Endodermal cell (in vitro differentiated cells): Measurements from ENCODE around the gene NDUFS6. TPM values are rescaled to one million over a fixed set of nuclear protein-coding genes. Genes with fewer than 3 reads are reported as not detected.

Experiments used
- DNase-seq: peaks from one replicate; pipeline ENCODE4 v3.0.0-alpha.2; 2017
- H3K27ac ChIP-seq: 2 replicates; pipeline ENCODE4 v1.5.1; 2013; ENCODE audit warnings: mild to moderate bottlenecking, low read depth, low read length, moderate library complexity
- H3K27me3 ChIP-seq: 2 replicates; pipeline ENCODE4 v1.6.1; 2013; ENCODE audit warnings: mild to moderate bottlenecking, low read length, moderate library complexity; ENCODE audit not compliant: insufficient read depth, control insufficient read depth, poor library complexity, severe bottlenecking
- H3K36me3 ChIP-seq: 2 replicates; pipeline ENCODE4 v1.7.0; 2013; ENCODE audit warnings: mild to moderate bottlenecking, low read length, moderate library complexity; ENCODE audit not compliant: control insufficient read depth, insufficient read depth
- H3K4me1 ChIP-seq: one replicate; pipeline ENCODE4 v1.7.0; 2013; ENCODE audit warnings: low read length; ENCODE audit not compliant: control insufficient read depth, insufficient read depth
- H3K4me3 ChIP-seq: 2 replicates; pipeline ENCODE4 v1.5.1; 2013; ENCODE audit warnings: mild to moderate bottlenecking, low read length, moderate library complexity
- H3K9ac ChIP-seq: 2 replicates; pipeline ENCODE4 v1.6.1; 2013; ENCODE audit warnings: mild to moderate bottlenecking, low read length, moderate library complexity; ENCODE audit not compliant: poor library complexity, severe bottlenecking; ENCODE audit errors: extremely low read depth
- H3K9me3 ChIP-seq: 2 replicates; pipeline ENCODE4 v1.6.1; 2013; ENCODE audit warnings: mild to moderate bottlenecking, low read length, moderate library complexity; ENCODE audit not compliant: control insufficient read depth
- H3K27ac Mint-ChIP-seq: 2 replicates; pipeline ENCODE4 v1.8.0; 2020; ENCODE audit warnings: mixed read lengths
- H3K27me3 Mint-ChIP-seq: 2 replicates; pipeline ENCODE4 v1.8.0; 2021; ENCODE audit warnings: mild to moderate bottlenecking, mixed read lengths; ENCODE audit not compliant: insufficient read depth
- H3K36me3 Mint-ChIP-seq: 2 replicates; pipeline ENCODE4 v1.8.0; 2020; ENCODE audit warnings: low read depth, mixed read lengths
- H3K4me1 Mint-ChIP-seq: 2 replicates; pipeline ENCODE4 v1.8.0; 2020; ENCODE audit warnings: mixed read lengths
- H3K4me3 Mint-ChIP-seq: 2 replicates; pipeline ENCODE4 v1.8.0; 2020; ENCODE audit warnings: mild to moderate bottlenecking, moderate library complexity, mixed read lengths
- H3K9me3 Mint-ChIP-seq: 2 replicates; pipeline ENCODE4 v1.8.0; 2020; ENCODE audit warnings: mild to moderate bottlenecking, mixed read lengths
- CTCF ChIP-seq: fragments of 200-600 bp; sonication (generic); conservative IDR thresholded peaks from 2 replicates; pipeline ENCODE4 v1.5.0; 2021; ENCODE audit warnings: antibody characterized with exemption, mild to moderate bottlenecking
- WGBS, 2 experiments: methylation state at CpG; one replicate each; pipeline versions ENCODE4 v1.1.5 to v1.1.7; 2013; ENCODE audit warnings: missing lambda C conversion rate in 2 of 2, mixed read lengths in 1 of 2; ENCODE audit not compliant: insufficient coverage in 1 of 2, insufficient read length in 1 of 2; 5-methylcytosine and 5-hydroxymethylcytosine counted together
- total RNA-seq, 2 donors: library from RNA; stranded (reverse); fragmentation: NEBNext Ultra II Directional in 1 of 2; extraction: Animal tissue kit (Norgen Biotek cat#: 25700) in 1 of 2; gene quantifications; 2 replicates in 1 of 2; 3 replicates in 1 of 2; pipeline ENCODE4 v1.2.1, GENCODE V29; 2021

Gene NDUFS6
- total RNA-seq, 2 donors from 2014 or later = 47.9 to 65.2 TPM

GRCh38 chr5:1803192-1803591 is 2.0 kb downstream of the NDUFS6 start:
- no peak for DNase-seq
- peaks cover 59% of the 10 kb centered on the region for H3K36me3 ChIP-seq
- Mint-ChIP-seq H3K4me1 (peaks cover 9% of the 10 kb centered on the region), H3K4me3 (no peak overlapping the region), H3K9me3 (no peaks in the 10 kb centered on the region), H3K27ac (no peak overlapping the region), H3K27me3 (no peaks in the 10 kb centered on the region), H3K36me3 (peaks cover 58% of the 10 kb centered on the region)
- WGBS, 2 experiments = 92 to 100% methylated on average over 1 of the region's 1 CpG
- no peak overlapping the region for H3K4me3 ChIP-seq
- no peak for TF ChIP-seq CTCF
- H3K27me3 ChIP-seq = no peaks in the 10 kb centered on the region
- no peaks in the 10 kb centered on the region for H3K4me1 ChIP-seq
- H3K27ac ChIP-seq = no peak overlapping the region
- H3K9me3 ChIP-seq = no peaks in the 10 kb centered on the region
- no peak overlapping the region for H3K9ac ChIP-seq

DNA sequence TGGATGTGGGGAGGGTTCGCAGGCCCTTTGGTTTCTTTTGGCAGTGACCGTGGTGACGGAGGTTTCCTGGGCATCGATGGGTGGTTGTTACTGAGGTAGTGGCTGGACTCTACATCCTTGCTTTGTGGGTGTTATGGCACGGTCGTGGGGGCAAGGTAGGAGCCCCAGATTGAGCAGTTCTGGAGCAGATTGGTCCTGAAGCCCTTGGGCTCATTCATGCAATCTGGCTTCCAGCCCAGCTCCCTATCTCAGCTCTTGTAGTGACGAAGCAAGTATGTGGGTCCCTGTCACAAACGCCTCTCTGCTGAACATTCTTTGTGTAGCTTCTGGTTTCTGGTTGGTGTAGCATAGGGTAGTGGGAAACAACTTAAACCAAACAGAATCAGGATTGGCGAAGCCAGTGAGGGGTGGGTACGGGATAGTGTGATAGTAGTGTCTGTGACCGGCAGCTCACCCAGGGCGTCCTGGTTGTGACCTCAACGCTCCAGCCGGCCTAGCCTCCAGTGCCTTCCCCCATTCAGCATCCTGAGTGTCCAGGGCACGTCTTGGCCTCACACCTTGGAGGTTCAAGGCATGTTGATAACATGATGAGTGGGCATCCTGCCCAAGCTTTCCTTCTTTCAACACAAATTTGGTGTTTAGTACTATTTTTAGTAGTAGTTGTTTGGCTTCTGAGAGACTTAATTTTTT is 2.9 kb downstream of the NDUFS6 start:
- peaks cover 57% of the 10 kb centered on the region for H3K36me3 Mint-ChIP-seq
- Histone ChIP-seq H3K9ac (no peak overlapping the region), H3K27ac (no peak overlapping the region), H3K36me3 (peaks cover 65% of the 10 kb centered on the region), H3K4me3 (no peak overlapping the region), H3K9me3 (no peaks in the 10 kb centered on the region), H3K27me3 (no peaks in the 10 kb centered on the region), H3K4me1 (no peaks in the 10 kb centered on the region)
- no peak overlapping the region for H3K4me3 Mint-ChIP-seq
- H3K27me3 Mint-ChIP-seq = no peaks in the 10 kb centered on the region
- DNase-seq = no peak
- 94 to 96% methylated on average over 8 to 15 of the region's 15 CpGs for WGBS, 2 experiments
- peaks cover 3% of the 10 kb centered on the region for H3K4me1 Mint-ChIP-seq
- H3K27ac Mint-ChIP-seq = no peak overlapping the region
- no peaks in the 10 kb centered on the region for H3K9me3 Mint-ChIP-seq
- TF ChIP-seq CTCF = no peak

GRCh38 chr5:1805326-1805725 is 4.1 kb downstream of the NDUFS6 start:
- 90 to 94% methylated on average over 3 to 4 of the region's 4 CpGs for WGBS, 2 experiments
- H3K27me3 ChIP-seq = no peaks in the 10 kb centered on the region
- no peak for TF ChIP-seq CTCF
- H3K4me1 ChIP-seq = no peaks in the 10 kb centered on the region
- Mint-ChIP-seq H3K4me1 (peaks cover 3% of the 10 kb centered on the region), H3K9me3 (no peaks in the 10 kb centered on the region), H3K27ac (no peak overlapping the region), H3K36me3 (peaks cover 64% of the 10 kb centered on the region), H3K4me3 (no peak overlapping the region), H3K27me3 (no peaks in the 10 kb centered on the region)
- no peaks in the 10 kb centered on the region for H3K9me3 ChIP-seq
- H3K4me3 ChIP-seq = no peak overlapping the region
- DNase-seq = no peak
- H3K9ac ChIP-seq = no peak overlapping the region
- no peak overlapping the region for H3K27ac ChIP-seq
- H3K36me3 ChIP-seq = peaks cover 72% of the 10 kb centered on the region
